HL-60 (cell line): ENCODE data around the gene PPP6C.

Experiments
- GABPA ChIP-seq: IDR thresholded peaks from 2 replicates; pipeline ENCODE4 v1.6.1; 2012; ENCODE audit warnings: low read depth
- TF ChIP-seq, protein P1 (sequence below): IDR thresholded peaks from one replicate; pipeline ENCODE4 v1.5.1; 2011; ENCODE audit warnings: low read length, control low read depth, inconsistent platforms; ENCODE audit not compliant: insufficient read depth

DNA sequence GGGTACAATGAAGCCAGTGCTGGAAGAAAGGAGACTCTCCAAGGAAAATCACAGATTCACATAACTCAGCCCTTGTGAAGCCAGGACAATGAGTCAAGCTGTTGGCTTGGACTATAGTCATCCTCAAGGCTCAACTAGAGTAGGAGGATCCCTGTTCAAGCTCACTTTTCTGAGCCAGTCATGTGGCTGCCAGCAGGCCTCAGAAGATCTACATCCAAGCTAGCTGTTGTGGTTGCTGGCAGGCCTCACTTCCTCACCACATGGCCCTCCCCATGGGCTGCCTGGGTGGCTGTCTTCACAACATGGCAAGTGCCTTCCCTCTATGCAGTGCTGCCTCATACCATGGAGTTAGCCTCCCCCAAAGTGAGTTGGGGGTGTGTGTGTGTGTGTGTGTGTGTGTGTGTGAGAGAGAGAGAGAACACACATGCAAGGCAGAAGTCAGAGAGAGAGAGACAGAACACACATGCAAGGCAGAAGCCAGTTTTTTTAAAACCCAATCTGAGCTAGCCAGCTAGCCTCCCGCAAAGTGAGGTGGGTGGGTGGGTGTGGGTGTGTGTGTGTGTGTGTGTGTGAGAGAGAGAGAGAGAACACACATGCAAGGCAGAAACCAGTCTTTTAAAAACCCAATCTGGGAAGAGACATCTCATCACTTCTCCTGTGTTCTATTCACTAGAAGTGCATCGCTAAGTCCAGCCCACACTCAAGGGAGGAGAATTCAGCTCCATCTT lies 63.4 kb downstream of the PPP6C start:
- no peak for TF ChIP-seq GABPA
- TF ChIP-seq, protein P1, sequence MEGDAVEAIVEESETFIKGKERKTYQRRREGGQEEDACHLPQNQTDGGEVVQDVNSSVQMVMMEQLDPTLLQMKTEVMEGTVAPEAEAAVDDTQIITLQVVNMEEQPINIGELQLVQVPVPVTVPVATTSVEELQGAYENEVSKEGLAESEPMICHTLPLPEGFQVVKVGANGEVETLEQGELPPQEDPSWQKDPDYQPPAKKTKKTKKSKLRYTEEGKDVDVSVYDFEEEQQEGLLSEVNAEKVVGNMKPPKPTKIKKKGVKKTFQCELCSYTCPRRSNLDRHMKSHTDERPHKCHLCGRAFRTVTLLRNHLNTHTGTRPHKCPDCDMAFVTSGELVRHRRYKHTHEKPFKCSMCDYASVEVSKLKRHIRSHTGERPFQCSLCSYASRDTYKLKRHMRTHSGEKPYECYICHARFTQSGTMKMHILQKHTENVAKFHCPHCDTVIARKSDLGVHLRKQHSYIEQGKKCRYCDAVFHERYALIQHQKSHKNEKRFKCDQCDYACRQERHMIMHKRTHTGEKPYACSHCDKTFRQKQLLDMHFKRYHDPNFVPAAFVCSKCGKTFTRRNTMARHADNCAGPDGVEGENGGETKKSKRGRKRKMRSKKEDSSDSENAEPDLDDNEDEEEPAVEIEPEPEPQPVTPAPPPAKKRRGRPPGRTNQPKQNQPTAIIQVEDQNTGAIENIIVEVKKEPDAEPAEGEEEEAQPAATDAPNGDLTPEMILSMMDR = no peak
